ENCODE data around the gene UBAC2.

UBAC2 gene

GRCh38 chr13:99218545-99218944 is 17.9 kb downstream of the UBAC2 start:
- peaks cover 0 to 14% (median 4%) of the 10 kb centered on the region in 4 experiments for H3K36me3 ChIP-seq (ENCODE audit: control insufficient read depth in 4 of 4, insufficient read depth in 4 of 4, low read length in 3 of 4)
- POLR2A ChIA-PET: no interaction called here
- peaks cover 16 to 53% (median 30%) of the 10 kb centered on the region in 4 experiments for H3K4me1 ChIP-seq (ENCODE audit: control extremely low read depth in 1 of 4, control insufficient read depth in 4 of 4, insufficient read depth in 4 of 4, low read length in 3 of 4)
- WGBS (ENCODE audit: insufficient coverage): 53% methylated on average over 4 of the region's 6 CpGs
- DNase-seq: no peak
- no peak overlapping the region for H3K27ac ChIP-seq (ENCODE audit: insufficient read depth in 1 of 2, low read depth in 1 of 2, low read length in 2 of 2, poor library complexity in 1 of 2, severe bottlenecking in 2 of 2)
- H3K9me3 ChIP-seq (ENCODE audit: control extremely low read depth in 1 of 5, control insufficient read depth in 4 of 5, insufficient read depth in 2 of 5, low read depth in 1 of 5, low read length in 4 of 5): peaks cover 0 to 4% (median 0%) of the 10 kb centered on the region in 5 experiments
- H3K4me3 ChIP-seq (ENCODE audit: control insufficient read depth in 1 of 7, extremely low read depth in 1 of 7, insufficient read depth in 4 of 7, low read depth in 2 of 7, low read length in 6 of 7): peak overlapping the region in 1 of 7 experiments; percentile 36
- CTCF ChIA-PET: interaction anchor here (1.2 to 2.5 kb wide), 6 partner anchors 12 to 42 kb away, joined by 3 to 11 read pairs (median 7); no protein-coding TSS in a partner anchor
- H3K27me3 ChIP-seq (replicated peaks in 2 of 5; ENCODE audit: control insufficient read depth in 4 of 5, insufficient read depth in 5 of 5, low read length in 4 of 5): no peaks in the 10 kb centered on the region

- peaks cover 0 to 4% (median 0%) of the 10 kb centered on the region in 5 experiments for H3K9me3 ChIP-seq (ENCODE audit: control extremely low read depth in 1 of 5, control insufficient read depth in 4 of 5, insufficient read depth in 2 of 5, low read depth in 1 of 5, low read length in 4 of 5)
- peaks cover 0 to 14% (median 4%) of the 10 kb centered on the region in 4 experiments for H3K36me3 ChIP-seq (ENCODE audit: control insufficient read depth in 4 of 4, insufficient read depth in 4 of 4, low read length in 3 of 4)
- peak overlapping the region in 1 of 7 experiments; percentile 36 for H3K4me3 ChIP-seq (ENCODE audit: control insufficient read depth in 1 of 7, extremely low read depth in 1 of 7, insufficient read depth in 4 of 7, low read depth in 2 of 7, low read length in 6 of 7)
- H3K4me1 ChIP-seq (ENCODE audit: control extremely low read depth in 1 of 4, control insufficient read depth in 4 of 4, insufficient read depth in 4 of 4, low read length in 3 of 4): peaks cover 17 to 54% (median 32%) of the 10 kb centered on the region in 4 experiments
- ChIA-PET POLR2A (no interaction called here), CTCF (interaction anchor here (1.2 to 2.5 kb wide), 6 partner anchors 12 to 43 kb away, joined by 3 to 11 read pairs (median 7); no protein-coding TSS in a partner anchor)
- 50% methylated on average over 1 of the region's 2 CpGs for WGBS (ENCODE audit: insufficient coverage)
- no peaks in the 10 kb centered on the region for H3K27me3 ChIP-seq (replicated peaks in 2 of 5; ENCODE audit: control insufficient read depth in 4 of 5, insufficient read depth in 5 of 5, low read length in 4 of 5)
- H3K27ac ChIP-seq (ENCODE audit: insufficient read depth in 1 of 2, low read depth in 1 of 2, low read length in 2 of 2, poor library complexity in 1 of 2, severe bottlenecking in 2 of 2): no peak overlapping the region
- no peak for DNase-seq
Observed at GRCh38 chr13:99218969-99219368, 18.3 kb downstream of the UBAC2 start.

GRCh38 chr13:99220199-99220935 is 19.7 kb downstream of the UBAC2 start:
- Histone ChIP-seq H3K9me3 (ENCODE audit: control extremely low read depth in 1 of 5, control insufficient read depth in 4 of 5, insufficient read depth in 2 of 5, low read depth in 1 of 5, low read length in 4 of 5) (peaks cover 0 to 4% (median 0%) of the 10 kb centered on the region in 5 experiments), H3K4me3 (ENCODE audit: control insufficient read depth in 1 of 7, extremely low read depth in 1 of 7, insufficient read depth in 4 of 7, low read depth in 2 of 7, low read length in 6 of 7) (no peak overlapping the region), H3K27me3 (replicated peaks in 2 of 5; ENCODE audit: control insufficient read depth in 4 of 5, insufficient read depth in 5 of 5, low read length in 4 of 5) (no peaks in the 10 kb centered on the region), H3K27ac (ENCODE audit: insufficient read depth in 1 of 2, low read depth in 1 of 2, low read length in 2 of 2, poor library complexity in 1 of 2, severe bottlenecking in 2 of 2) (no peak overlapping the region), H3K4me1 (ENCODE audit: control extremely low read depth in 1 of 4, control insufficient read depth in 4 of 4, insufficient read depth in 4 of 4, low read length in 3 of 4) (peaks cover 19 to 57% (median 35%) of the 10 kb centered on the region in 4 experiments), H3K36me3 (ENCODE audit: control insufficient read depth in 4 of 4, insufficient read depth in 4 of 4, low read length in 3 of 4) (peaks cover 0 to 14% (median 4%) of the 10 kb centered on the region in 4 experiments)
- ChIA-PET POLR2A (no interaction called here), CTCF (interaction anchor here (2.2 kb wide), 1 partner anchor 14 kb away, joined by 11 read pairs; no protein-coding TSS in a partner anchor)
- DNase-seq: peak in 1 of 3 donors; percentile 50
- WGBS (ENCODE audit: insufficient coverage): no CpG with 5 or more reads among the region's 6 CpGs

GRCh38 chr13:99221567-99222239 is 21.0 kb downstream of the UBAC2 start:
- H3K27me3 ChIP-seq (replicated peaks in 2 of 5; ENCODE audit: control insufficient read depth in 4 of 5, insufficient read depth in 5 of 5, low read length in 4 of 5): no peaks in the 10 kb centered on the region
- peaks cover 0 to 4% (median 0%) of the 10 kb centered on the region in 5 experiments for H3K9me3 ChIP-seq (ENCODE audit: control extremely low read depth in 1 of 5, control insufficient read depth in 4 of 5, insufficient read depth in 2 of 5, low read depth in 1 of 5, low read length in 4 of 5)
- H3K27ac ChIP-seq (ENCODE audit: insufficient read depth in 1 of 2, low read depth in 1 of 2, low read length in 2 of 2, poor library complexity in 1 of 2, severe bottlenecking in 2 of 2): no peak overlapping the region
- peaks cover 0 to 14% (median 4%) of the 10 kb centered on the region in 4 experiments for H3K36me3 ChIP-seq (ENCODE audit: control insufficient read depth in 4 of 4, insufficient read depth in 4 of 4, low read length in 3 of 4)
- 100% methylated on average over 6 of the region's 8 CpGs for WGBS (ENCODE audit: insufficient coverage)
- ChIA-PET POLR2A (no interaction called here), CTCF (interaction anchor here (0.6 to 0.9 kb wide), 2 partner anchors 36 to 222 kb away, joined by 3 to 4 read pairs; partner anchors contain the start of gene GPR18)
- H3K4me3 ChIP-seq (ENCODE audit: control insufficient read depth in 1 of 7, extremely low read depth in 1 of 7, insufficient read depth in 4 of 7, low read depth in 2 of 7, low read length in 6 of 7): no peak overlapping the region
- no peak for DNase-seq
- H3K4me1 ChIP-seq (ENCODE audit: control extremely low read depth in 1 of 4, control insufficient read depth in 4 of 4, insufficient read depth in 4 of 4, low read length in 3 of 4): peaks cover 28 to 70% (median 47%) of the 10 kb centered on the region in 4 experiments

GRCh38 chr13:99223587-99223986 is 22.9 kb downstream of the UBAC2 start:
- POLR2A ChIA-PET: no interaction called here
- DNase-seq: no peak
- CTCF ChIA-PET: interaction anchor here (0.7 to 1.5 kb wide), 5 partner anchors 8 to 47 kb away, joined by 3 to 10 read pairs (median 4); no protein-coding TSS in a partner anchor
- 100% methylated on average over 1 of the region's 1 CpG for WGBS (ENCODE audit: insufficient coverage)
- Histone ChIP-seq H3K27me3 (replicated peaks in 2 of 5; ENCODE audit: control insufficient read depth in 4 of 5, insufficient read depth in 5 of 5, low read length in 4 of 5) (no peaks in the 10 kb centered on the region), H3K27ac (ENCODE audit: insufficient read depth in 1 of 2, low read depth in 1 of 2, low read length in 2 of 2, poor library complexity in 1 of 2, severe bottlenecking in 2 of 2) (no peak overlapping the region), H3K9me3 (ENCODE audit: control extremely low read depth in 1 of 5, control insufficient read depth in 4 of 5, insufficient read depth in 2 of 5, low read depth in 1 of 5, low read length in 4 of 5) (peaks cover 0 to 4% (median 0%) of the 10 kb centered on the region in 5 experiments), H3K4me3 (ENCODE audit: control insufficient read depth in 1 of 7, extremely low read depth in 1 of 7, insufficient read depth in 4 of 7, low read depth in 2 of 7, low read length in 6 of 7) (no peak overlapping the region), H3K36me3 (ENCODE audit: control insufficient read depth in 4 of 4, insufficient read depth in 4 of 4, low read length in 3 of 4) (peaks cover 0 to 15% (median 4%) of the 10 kb centered on the region in 4 experiments), H3K4me1 (ENCODE audit: control extremely low read depth in 1 of 4, control insufficient read depth in 4 of 4, insufficient read depth in 4 of 4, low read length in 3 of 4) (peaks cover 24 to 73% (median 47%) of the 10 kb centered on the region in 4 experiments)

- WGBS (ENCODE audit: insufficient coverage): 85% methylated on average over 1 of the region's 2 CpGs
- ChIA-PET POLR2A (no interaction called here), CTCF (interaction anchor here (0.7 to 1.5 kb wide), 4 partner anchors 10 to 47 kb away, joined by 3 to 10 read pairs (median 4); no protein-coding TSS in a partner anchor)
- Histone ChIP-seq H3K27me3 (replicated peaks in 2 of 5; ENCODE audit: control insufficient read depth in 4 of 5, insufficient read depth in 5 of 5, low read length in 4 of 5) (no peaks in the 10 kb centered on the region), H3K27ac (ENCODE audit: insufficient read depth in 1 of 2, low read depth in 1 of 2, low read length in 2 of 2, poor library complexity in 1 of 2, severe bottlenecking in 2 of 2) (no peak overlapping the region), H3K9me3 (ENCODE audit: control extremely low read depth in 1 of 5, control insufficient read depth in 4 of 5, insufficient read depth in 2 of 5, low read depth in 1 of 5, low read length in 4 of 5) (peaks cover 0 to 4% (median 0%) of the 10 kb centered on the region in 5 experiments), H3K4me3 (ENCODE audit: control insufficient read depth in 1 of 7, extremely low read depth in 1 of 7, insufficient read depth in 4 of 7, low read depth in 2 of 7, low read length in 6 of 7) (no peak overlapping the region), H3K36me3 (ENCODE audit: control insufficient read depth in 4 of 4, insufficient read depth in 4 of 4, low read length in 3 of 4) (peaks cover 0 to 15% (median 4%) of the 10 kb centered on the region in 4 experiments), H3K4me1 (ENCODE audit: control extremely low read depth in 1 of 4, control insufficient read depth in 4 of 4, insufficient read depth in 4 of 4, low read length in 3 of 4) (peaks cover 24 to 73% (median 47%) of the 10 kb centered on the region in 4 experiments)
- DNase-seq: no peak
Observed at GRCh38 chr13:99224021-99224420, 23.4 kb downstream of the UBAC2 start.

All from common myeloid progenitor, CD34-positive (primary cell).